ENCODE data around the gene TRPV4.

Gene TRPV4

DNA sequence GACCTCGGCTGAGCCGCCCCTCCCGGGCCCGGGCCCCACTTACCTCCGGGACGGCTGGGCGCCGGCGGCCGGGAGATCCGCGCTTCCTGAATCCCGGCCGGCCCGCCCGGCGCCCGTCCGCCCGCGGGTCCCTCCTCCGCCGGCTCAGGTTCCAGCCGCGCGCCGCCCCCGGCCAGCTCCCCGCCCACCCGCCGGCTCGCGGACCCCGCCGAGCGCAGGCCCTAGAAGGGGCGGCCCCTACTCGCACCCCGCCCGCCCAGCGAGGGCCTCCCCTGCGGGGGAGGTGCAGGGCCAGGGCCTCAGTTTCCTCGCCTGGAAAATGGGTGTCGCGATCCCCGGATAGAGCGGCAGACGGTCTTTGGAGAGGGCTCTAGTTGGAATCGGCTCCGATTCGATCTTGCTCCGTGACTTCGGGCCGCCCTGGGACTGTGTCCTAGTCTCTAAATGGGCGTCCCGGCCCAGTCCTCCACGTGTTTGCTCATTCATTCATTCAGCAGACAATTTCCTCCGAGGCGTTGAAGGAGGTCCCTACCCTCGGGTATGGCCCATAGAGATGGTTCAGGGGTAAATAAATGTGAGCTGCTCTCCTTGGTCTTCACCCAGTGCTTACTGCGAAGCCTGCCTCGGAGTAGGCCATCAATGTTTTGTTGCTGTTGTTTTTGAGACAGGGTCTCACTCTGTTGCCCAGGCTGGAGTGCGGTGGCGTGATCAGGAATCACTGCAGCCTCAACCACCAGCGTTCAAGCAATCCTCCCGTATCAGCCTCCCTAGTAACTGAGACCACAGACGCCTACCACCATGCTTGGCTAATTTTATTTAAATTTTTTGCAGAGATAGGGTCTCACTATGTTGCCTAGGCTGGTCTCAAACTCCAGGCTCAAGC lies at the start of gene TRPV4:
TRPV4 (minus strand) TSS at position 92 of the 883 bp plus-strand sequence. CDS start 18,602 bp downstream, outside the sequence.
- Histone ChIP-seq H3K36me3 (ENCODE audit: insufficient read depth, low read depth, low read length) (no peaks in the 10 kb centered on the region), H3K27ac (ENCODE audit: low read length) (no peak within 1 kb of the TSS), H3K4me1 (ENCODE audit: insufficient read depth, low read length) (no peaks in the 10 kb centered on the region), H3K9me3 (ENCODE audit: insufficient read depth, low read depth, low read length) (no peaks in the 10 kb centered on the region), H3K4me3 (ENCODE audit: low read length) (peak within 1 kb of the TSS; percentile 58), H3K27me3 (ENCODE audit: insufficient read depth, low read length) (peaks cover 4% of the 10 kb centered on the region; the same call in 1 of the 2 replicates), H3K9ac (ENCODE audit: low read depth, low read length) (no peak within 1 kb of the TSS)

DNA sequence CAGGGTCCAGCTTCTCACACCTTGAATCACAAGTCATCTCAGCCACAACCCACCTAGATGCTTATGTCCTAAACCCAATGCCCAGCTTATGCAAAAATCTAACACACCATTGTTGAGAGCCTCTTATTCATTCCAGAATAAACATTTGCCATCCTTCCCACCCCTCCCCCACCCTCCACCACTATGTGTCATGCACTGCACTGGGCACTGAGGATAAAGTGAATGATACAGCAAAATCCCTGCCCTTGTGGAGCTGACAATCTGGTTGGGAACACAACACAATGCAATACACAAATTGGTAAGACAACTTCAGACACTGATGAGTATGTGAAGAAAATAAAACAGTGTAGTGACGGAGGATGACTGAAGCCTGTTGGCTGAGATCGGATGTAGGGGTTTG lies 48.6 kb upstream of the TRPV4 start:
- no peaks in the 10 kb centered on the region for H3K9me3 ChIP-seq (ENCODE audit: insufficient read depth, low read depth, low read length)
- H3K27ac ChIP-seq (ENCODE audit: low read length), result no peak overlapping the region
- peak overlapping the region; percentile 65; the same call in 1 of the 2 replicates for H3K4me3 ChIP-seq (ENCODE audit: low read length)
- no peaks in the 10 kb centered on the region for H3K36me3 ChIP-seq (ENCODE audit: insufficient read depth, low read depth, low read length)
- peaks cover 15% of the 10 kb centered on the region for H3K4me1 ChIP-seq (ENCODE audit: insufficient read depth, low read length)
- no peak overlapping the region for H3K9ac ChIP-seq (ENCODE audit: low read depth, low read length)
- peaks cover 23% of the 10 kb centered on the region for H3K27me3 ChIP-seq (ENCODE audit: insufficient read depth, low read length)

DNA sequence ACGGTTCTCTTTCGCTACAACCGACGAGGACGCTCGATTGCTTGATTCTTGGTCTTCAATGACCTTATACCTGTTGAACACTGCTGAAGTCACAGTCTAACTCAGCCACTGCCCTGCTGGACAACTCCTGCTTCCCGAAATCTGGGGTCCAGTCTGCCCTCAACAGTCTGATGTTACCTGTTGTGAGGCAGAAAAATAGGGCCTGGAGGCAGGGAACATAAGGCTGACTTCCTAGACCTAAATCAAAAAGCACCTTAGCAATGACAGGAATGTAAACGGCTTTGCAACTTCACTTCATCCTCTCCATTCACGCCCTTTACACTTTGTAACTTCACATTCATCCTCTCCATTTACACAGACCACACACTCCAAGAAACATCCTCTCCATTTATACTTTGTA lies 47.7 kb upstream of the TRPV4 start:
- no peak overlapping the region for H3K27ac ChIP-seq (ENCODE audit: low read length)
- no peaks in the 10 kb centered on the region for H3K36me3 ChIP-seq (ENCODE audit: insufficient read depth, low read depth, low read length)
- H3K4me3 ChIP-seq (ENCODE audit: low read length), result peak overlapping the region; percentile 65
- peak overlapping the region; percentile 46; the same call in 1 of the 2 replicates for H3K9ac ChIP-seq (ENCODE audit: low read depth, low read length)
- H3K4me1 ChIP-seq (ENCODE audit: insufficient read depth, low read length), result peaks cover 15% of the 10 kb centered on the region
- H3K9me3 ChIP-seq (ENCODE audit: insufficient read depth, low read depth, low read length), result no peaks in the 10 kb centered on the region
- H3K27me3 ChIP-seq (ENCODE audit: insufficient read depth, low read length), result peaks cover 23% of the 10 kb centered on the region

DNA sequence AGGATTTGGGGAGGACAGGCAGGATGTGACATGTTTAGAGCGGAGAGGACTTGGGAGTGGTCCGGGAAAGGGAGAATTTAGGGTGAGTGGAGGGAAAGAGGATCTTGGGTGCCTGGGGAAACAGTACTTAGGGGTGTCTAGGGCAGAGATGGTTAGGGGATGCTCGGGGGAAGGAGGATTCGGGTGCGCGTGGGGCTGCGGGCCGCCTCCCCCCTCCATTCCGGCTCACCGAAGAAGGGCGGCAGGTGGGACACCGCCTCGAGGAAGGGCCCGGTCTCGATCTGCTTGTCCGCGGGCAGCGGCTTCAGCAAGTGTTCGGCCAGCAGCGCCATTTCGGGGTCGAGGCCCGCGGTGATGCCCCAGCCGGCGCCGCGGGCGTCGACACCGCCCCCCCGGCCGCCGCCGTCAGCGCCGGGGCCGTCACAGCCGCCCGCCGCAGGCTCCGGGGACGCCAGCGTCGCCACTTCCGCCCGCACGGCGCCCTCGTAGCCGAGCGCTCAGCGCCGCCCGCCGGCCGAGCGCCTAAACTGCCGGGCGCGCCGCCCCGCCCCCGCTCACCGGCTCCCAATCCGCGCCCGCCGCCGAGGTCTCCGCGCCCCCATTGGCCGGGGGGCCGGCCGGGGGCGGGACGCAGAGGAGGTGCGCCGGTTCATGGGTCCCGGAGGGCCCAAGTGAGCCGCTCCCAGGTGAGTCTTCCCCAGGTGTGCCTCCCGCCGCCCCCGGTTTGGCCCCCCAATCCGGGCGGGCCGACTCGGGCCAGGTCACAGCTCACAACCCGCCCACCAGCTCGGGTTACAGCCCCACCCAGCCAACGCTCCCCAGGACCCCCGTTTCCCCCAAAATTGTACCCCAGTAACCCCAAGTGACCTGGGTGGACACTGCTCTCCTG lies 47.1 kb upstream of the TRPV4 start, which contains the start of gene GLTP:
GLTP (minus strand) TSS at position 499 of the 889 bp plus-strand sequence; CDS start at position 332, 167 bp downstream.
- H3K4me1 ChIP-seq (ENCODE audit: insufficient read depth, low read length), result peaks cover 15% of the 10 kb centered on the region
- H3K27ac ChIP-seq (ENCODE audit: low read length), result no peak within 1 kb of the TSS
- H3K9me3 ChIP-seq (ENCODE audit: insufficient read depth, low read depth, low read length), result no peaks in the 10 kb centered on the region
- peak within 1 kb of the TSS; percentile 72 for H3K9ac ChIP-seq (ENCODE audit: low read depth, low read length)
- H3K4me3 ChIP-seq (ENCODE audit: low read length), result peak within 1 kb of the TSS; percentile 80
- no peaks in the 10 kb centered on the region for H3K36me3 ChIP-seq (ENCODE audit: insufficient read depth, low read depth, low read length)
- peaks cover 23% of the 10 kb centered on the region for H3K27me3 ChIP-seq (ENCODE audit: insufficient read depth, low read length)

DNA sequence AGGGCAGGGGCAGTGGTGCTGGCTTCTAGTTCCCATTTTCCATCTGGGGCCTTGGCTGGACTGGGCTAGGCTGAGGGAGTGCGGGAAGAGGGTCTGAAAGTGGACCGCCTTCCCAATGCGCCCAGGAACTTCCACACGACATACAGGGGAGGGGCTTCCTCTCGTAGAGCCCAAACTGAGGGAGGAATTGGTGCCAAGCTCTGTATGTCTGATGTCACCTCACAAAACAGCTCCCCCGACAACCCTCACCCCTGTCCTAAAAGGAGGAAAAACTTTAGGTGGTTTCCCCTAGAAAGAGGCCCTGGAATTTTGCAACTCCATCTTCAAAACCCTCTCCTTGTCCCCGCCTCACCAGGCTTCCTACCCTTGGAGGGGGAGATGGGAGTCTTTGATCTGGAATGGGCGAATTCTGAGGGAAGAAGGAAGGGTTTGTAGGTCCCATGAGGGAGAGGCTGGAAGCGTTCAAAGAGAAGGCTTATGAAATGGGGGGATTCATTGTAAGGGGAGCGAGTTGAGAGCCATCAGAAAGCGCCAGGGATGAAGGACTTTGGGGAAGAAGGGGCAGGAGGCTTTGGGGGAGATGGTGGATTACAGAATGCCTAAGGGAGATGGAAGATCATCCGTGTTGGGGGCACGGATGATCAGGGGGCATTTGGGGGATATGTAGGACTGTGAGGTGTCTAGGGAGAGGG lies 46.3 kb upstream of the TRPV4 start:
- no peak overlapping the region for H3K27ac ChIP-seq (ENCODE audit: low read length)
- peaks cover 23% of the 10 kb centered on the region for H3K27me3 ChIP-seq (ENCODE audit: insufficient read depth, low read length)
- H3K36me3 ChIP-seq (ENCODE audit: insufficient read depth, low read depth, low read length), result no peaks in the 10 kb centered on the region
- H3K4me3 ChIP-seq (ENCODE audit: low read length), result peak overlapping the region; percentile 80
- peaks cover 15% of the 10 kb centered on the region for H3K4me1 ChIP-seq (ENCODE audit: insufficient read depth, low read length)
- H3K9ac ChIP-seq (ENCODE audit: low read depth, low read length), result peak overlapping the region; percentile 72
- no peaks in the 10 kb centered on the region for H3K9me3 ChIP-seq (ENCODE audit: insufficient read depth, low read depth, low read length)

DNA sequence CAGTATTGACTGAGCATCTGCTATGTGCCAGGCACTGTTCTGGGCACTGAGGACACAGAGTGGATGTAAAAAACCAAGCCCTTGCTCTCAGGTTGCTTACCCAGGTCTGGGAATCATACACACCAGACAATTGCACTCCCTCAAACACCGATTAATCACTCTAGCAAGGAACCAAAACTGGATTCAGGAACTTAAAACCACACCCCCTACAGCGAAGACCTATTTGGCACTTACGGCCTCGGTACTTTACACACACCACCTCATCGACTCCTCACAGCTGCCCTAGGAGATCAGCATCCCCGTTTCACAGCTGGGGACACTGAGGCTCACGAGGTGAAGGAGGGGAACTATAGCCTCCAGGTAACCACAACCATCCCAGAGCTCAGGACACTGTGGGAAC lies 45.6 kb upstream of the TRPV4 start:
- Histone ChIP-seq H3K4me3 (ENCODE audit: low read length) (peak overlapping the region; percentile 80), H3K4me1 (ENCODE audit: insufficient read depth, low read length) (peaks cover 15% of the 10 kb centered on the region), H3K27ac (ENCODE audit: low read length) (no peak overlapping the region), H3K36me3 (ENCODE audit: insufficient read depth, low read depth, low read length) (no peaks in the 10 kb centered on the region), H3K9ac (ENCODE audit: low read depth, low read length) (peak overlapping the region; percentile 72; the same call in 1 of the 2 replicates), H3K27me3 (ENCODE audit: insufficient read depth, low read length) (peaks cover 23% of the 10 kb centered on the region), H3K9me3 (ENCODE audit: insufficient read depth, low read depth, low read length) (no peaks in the 10 kb centered on the region)

DNA sequence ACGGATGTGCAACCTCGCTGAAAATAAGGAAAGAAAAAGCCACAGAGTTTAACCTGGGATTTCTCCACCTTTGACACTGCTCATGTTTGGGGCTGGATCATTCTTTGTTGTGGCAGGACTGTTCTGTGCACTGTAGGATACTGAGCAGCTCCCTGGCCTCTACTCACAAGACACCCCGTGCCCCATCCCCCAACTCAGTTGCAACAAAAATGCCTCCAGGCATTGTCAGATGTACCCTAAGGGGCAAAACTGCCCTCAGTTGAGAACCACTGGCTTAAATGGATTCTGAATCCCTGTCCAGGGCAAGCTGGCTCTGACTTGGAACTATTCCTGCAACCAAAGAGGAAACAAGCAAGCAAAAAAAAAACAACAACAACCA lies 45.0 kb upstream of the TRPV4 start:
- H3K9ac ChIP-seq (ENCODE audit: low read depth, low read length), result no peak overlapping the region
- no peak overlapping the region for H3K27ac ChIP-seq (ENCODE audit: low read length)
- peaks cover 15% of the 10 kb centered on the region for H3K4me1 ChIP-seq (ENCODE audit: insufficient read depth, low read length)
- peaks cover 23% of the 10 kb centered on the region for H3K27me3 ChIP-seq (ENCODE audit: insufficient read depth, low read length)
- no peaks in the 10 kb centered on the region for H3K36me3 ChIP-seq (ENCODE audit: insufficient read depth, low read depth, low read length)
- H3K4me3 ChIP-seq (ENCODE audit: low read length), result peak overlapping the region; percentile 80; the same call in 1 of the 2 replicates
- H3K9me3 ChIP-seq (ENCODE audit: insufficient read depth, low read depth, low read length), result no peaks in the 10 kb centered on the region

DNA sequence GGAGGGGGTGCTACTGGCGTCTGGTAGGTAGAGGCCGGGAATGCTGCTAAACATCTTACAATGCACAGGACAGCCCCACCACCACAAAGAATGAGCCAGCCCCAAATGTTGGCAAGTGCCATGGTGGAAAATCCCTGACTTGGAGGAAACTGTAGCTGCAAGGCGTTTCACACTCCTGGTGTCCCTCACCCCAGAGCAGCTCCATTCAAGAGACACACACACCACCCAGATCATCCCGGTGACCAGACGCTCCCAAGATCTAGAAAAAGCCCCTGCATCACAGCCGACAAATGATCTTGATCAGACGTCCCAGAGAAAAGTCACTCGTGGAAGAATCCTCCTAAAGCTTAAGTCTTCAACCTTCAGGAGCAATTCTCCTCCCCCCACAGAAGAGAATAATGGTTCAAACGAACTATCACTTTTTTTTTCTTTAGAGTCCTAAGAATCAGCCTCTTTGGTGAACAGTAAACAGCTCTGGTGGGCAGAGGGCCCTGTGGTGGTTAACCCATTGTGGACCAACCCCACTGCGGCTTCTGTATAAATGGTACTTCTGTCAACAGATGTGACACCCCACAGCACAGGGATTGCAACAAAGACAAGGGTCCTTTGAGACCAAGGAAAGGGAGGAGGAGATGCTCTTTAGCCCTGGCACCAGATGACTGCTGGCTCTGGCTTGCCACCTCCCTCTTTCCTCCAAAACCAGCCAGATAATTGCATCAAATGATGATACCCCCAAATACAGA lies 44.5 kb upstream of the TRPV4 start:
- no peak overlapping the region for H3K9ac ChIP-seq (ENCODE audit: low read depth, low read length)

DNA sequence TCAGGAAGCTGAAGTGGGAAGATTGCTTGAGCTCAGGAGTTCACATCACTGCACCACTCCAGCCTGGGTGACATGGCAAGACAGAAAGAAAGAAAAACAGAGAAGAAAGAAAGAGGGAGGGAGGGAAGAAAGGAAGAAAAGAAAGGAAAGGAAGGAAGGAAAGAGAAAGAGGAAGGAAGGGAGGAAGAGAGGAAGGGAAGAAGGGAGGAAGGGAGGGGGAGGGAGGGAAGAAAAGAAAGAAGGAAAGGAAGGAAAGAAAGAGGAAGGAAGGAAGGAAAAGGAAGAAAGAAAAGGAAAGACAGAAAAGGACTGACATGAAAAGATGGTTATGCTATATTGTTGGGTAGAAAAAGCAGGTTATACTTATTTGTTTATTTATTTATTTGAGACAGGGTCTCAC lies 43.2 kb upstream of the TRPV4 start:
- no peak overlapping the region for H3K27ac ChIP-seq (ENCODE audit: low read length)
- H3K4me1 ChIP-seq (ENCODE audit: insufficient read depth, low read length), result peaks cover 13% of the 10 kb centered on the region
- H3K27me3 ChIP-seq (ENCODE audit: insufficient read depth, low read length), result peaks cover 21% of the 10 kb centered on the region
- H3K4me3 ChIP-seq (ENCODE audit: low read length), result no peak overlapping the region
- no peak overlapping the region for H3K9ac ChIP-seq (ENCODE audit: low read depth, low read length)
- peaks cover 5% of the 10 kb centered on the region; the same call in 1 of the 2 replicates for H3K36me3 ChIP-seq (ENCODE audit: insufficient read depth, low read depth, low read length)
- H3K9me3 ChIP-seq (ENCODE audit: insufficient read depth, low read depth, low read length), result no peaks in the 10 kb centered on the region

More for the DNA sequence above, 44.5 kb upstream of the TRPV4 start:
- Histone ChIP-seq H3K27me3 (ENCODE audit: insufficient read depth, low read length) (peaks cover 23% of the 10 kb centered on the region), H3K9me3 (ENCODE audit: insufficient read depth, low read depth, low read length) (no peaks in the 10 kb centered on the region), H3K27ac (ENCODE audit: low read length) (no peak overlapping the region), H3K36me3 (ENCODE audit: insufficient read depth, low read depth, low read length) (peaks cover under 1% of the 10 kb centered on the region; the same call in 1 of the 2 replicates), H3K4me1 (ENCODE audit: insufficient read depth, low read length) (peaks cover 15% of the 10 kb centered on the region), H3K4me3 (ENCODE audit: low read length) (no peak overlapping the region)

DNA sequence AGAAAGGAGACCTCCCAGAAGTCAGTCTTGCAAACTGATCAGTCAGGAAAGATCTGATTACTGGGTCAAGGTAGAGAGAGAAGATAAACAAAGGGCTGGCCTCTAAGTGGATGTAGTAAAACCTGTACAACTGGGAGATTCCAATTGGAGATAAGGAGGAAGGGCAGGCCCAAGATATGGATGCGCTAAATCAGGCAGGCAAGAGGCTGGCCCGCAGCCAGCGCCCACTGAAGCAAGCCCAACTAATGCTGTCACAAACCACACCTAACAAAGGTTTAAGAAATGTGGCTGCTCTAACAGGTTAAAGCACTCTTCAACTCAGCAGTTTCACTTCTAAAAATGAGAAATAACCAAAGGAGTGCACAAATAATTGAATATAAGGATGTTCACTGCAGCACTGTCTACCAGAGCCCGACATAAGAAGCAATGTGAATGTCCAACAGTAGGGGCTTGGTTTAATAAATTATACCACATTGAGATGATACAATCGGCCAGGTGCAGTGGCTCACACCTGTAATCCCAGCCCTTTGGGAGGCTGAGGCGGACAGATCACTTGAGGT lies 42.5 kb upstream of the TRPV4 start:
- no peak overlapping the region for H3K4me3 ChIP-seq (ENCODE audit: low read length)
- no peak overlapping the region for H3K27ac ChIP-seq (ENCODE audit: low read length)
- H3K27me3 ChIP-seq (ENCODE audit: insufficient read depth, low read length), result peaks cover 16% of the 10 kb centered on the region
- peaks cover 5% of the 10 kb centered on the region; the same call in 1 of the 2 replicates for H3K36me3 ChIP-seq (ENCODE audit: insufficient read depth, low read depth, low read length)
- peaks cover 10% of the 10 kb centered on the region for H3K4me1 ChIP-seq (ENCODE audit: insufficient read depth, low read length)
- no peak overlapping the region for H3K9ac ChIP-seq (ENCODE audit: low read depth, low read length)
- no peaks in the 10 kb centered on the region for H3K9me3 ChIP-seq (ENCODE audit: insufficient read depth, low read depth, low read length)

All from iPS-20b (cell line).